PC-9 (cell line): Measurements from ENCODE around the gene ADCY3.

Experiments used
- CTCF ChIP-seq: fragments of 200-600 bp; sonication (generic); conservative IDR thresholded peaks from 2 replicates; pipeline ENCODE4 v1.6.1; 2017; ENCODE audit warnings: mixed run types, antibody characterized with exemption, mild to moderate bottlenecking, moderate library complexity
- EZH2 ChIP-seq: fragments of 200-600 bp; sonication (generic); IDR thresholded peaks from 2 replicates; pipeline ENCODE4 v1.8.0; 2017; ENCODE audit warnings: antibody characterized with exemption, low read depth

- TF ChIP-seq CTCF, result no peak
- TF ChIP-seq EZH2, result no peak
These were observed 38.9 kb downstream of the ADCY3 start for GRCh38 chr2:24881158-24881557.
